ENCODE data around the gene ACP3. TPM values are rescaled to one million over a fixed set of nuclear protein-coding genes. Genes with fewer than 3 reads are reported as not detected.

Gene ACP3
- total and polyA plus RNA-seq, 2 of the 4 experiments (the other 2 are of a cell fraction), result 0.36 to 0.54 TPM

- no peaks in the 10 kb centered on the region for H3K9me3 ChIP-seq (ENCODE audit: control insufficient read depth, insufficient read depth, low read length)
- H3K36me3 ChIP-seq (ENCODE audit: control insufficient read depth, insufficient read depth, low read length), result no peaks in the 10 kb centered on the region
- POLR2A ChIA-PET (ENCODE audit: unreplicated experiment), result no interaction called here
- H3K4me2 ChIP-seq (ENCODE audit: low read depth, low read length), result no peak overlapping the region
- H3K9me1 ChIP-seq (ENCODE audit: insufficient read depth, low read length), result no peaks in the 10 kb centered on the region
- CTCF ChIA-PET, result interaction anchor here (0.9 kb wide), 1 partner anchor 17 kb away, joined by 4 read pairs; no protein-coding TSS in a partner anchor
- no peak overlapping the region for H3K14ac ChIP-seq (replicated peaks; ENCODE audit: low read depth, low read length)
- no peak overlapping the region for H3K18ac ChIP-seq (ENCODE audit: low read depth, low read length)
- no peak overlapping the region for H2AK5ac ChIP-seq (ENCODE audit: low read depth, low read length)
- H2AK9ac ChIP-seq (replicated peaks; ENCODE audit: low read depth, low read length, poor library complexity), result no peak overlapping the region
- no peaks in the 10 kb centered on the region for H3K4me1 ChIP-seq (ENCODE audit: control insufficient read depth, insufficient read depth, low read length)
- H4K8ac ChIP-seq (ENCODE audit: low read depth in 2 of 2, low read length in 2 of 2), result no peak overlapping the region
- no peaks in the 10 kb centered on the region for H4K20me1 ChIP-seq (ENCODE audit: insufficient read depth, low read length)
- no peak overlapping the region for H2BK20ac ChIP-seq (ENCODE audit: low read depth, low read length)
- H3K27ac ChIP-seq (ENCODE audit: insufficient read depth, low read length), result no peak overlapping the region
- no TSS peak for BruUV-seq (replicated peaks)
- dilution Hi-C loops (cut with HindIII; ENCODE audit: low sequenced_read_pairs, unreplicated experiment), result no loop called here
- H4K5ac ChIP-seq (ENCODE audit: low read depth, low read length), result no peak overlapping the region
- H2BK5ac ChIP-seq (ENCODE audit: low read depth, low read length, poor library complexity, severe bottlenecking), result no peak overlapping the region
- no peaks in the 10 kb centered on the region for H3K79me1 ChIP-seq (ENCODE audit: low read depth in 1 of 2, low read length in 2 of 2)
- H3K4ac ChIP-seq (ENCODE audit: low read depth, low read length), result no peak overlapping the region
- no peak overlapping the region for H3K23ac ChIP-seq (ENCODE audit: low read depth, low read length)
- intact Hi-C loops (cut with micrococcal nuclease), result no loop called here
- no peak overlapping the region for H2BK120ac ChIP-seq (ENCODE audit: low read depth, low read length)
- H2BK15ac ChIP-seq (ENCODE audit: low read depth, low read length), result no peak overlapping the region
- no peak overlapping the region for H3K56ac ChIP-seq (ENCODE audit: extremely low read depth, insufficient read depth, low read length)
- ATAC-seq (ENCODE audit: low read depth), result no peak
- H2AFZ ChIP-seq (replicated peaks; ENCODE audit: low read length, poor library complexity), result no peak overlapping the region
- no peak overlapping the region for H3K9ac ChIP-seq (ENCODE audit: low read depth, low read length)
- H4K91ac ChIP-seq (ENCODE audit: insufficient read depth, low read depth, low read length), result no peak overlapping the region
- TF ChIP-seq, protein P1, sequence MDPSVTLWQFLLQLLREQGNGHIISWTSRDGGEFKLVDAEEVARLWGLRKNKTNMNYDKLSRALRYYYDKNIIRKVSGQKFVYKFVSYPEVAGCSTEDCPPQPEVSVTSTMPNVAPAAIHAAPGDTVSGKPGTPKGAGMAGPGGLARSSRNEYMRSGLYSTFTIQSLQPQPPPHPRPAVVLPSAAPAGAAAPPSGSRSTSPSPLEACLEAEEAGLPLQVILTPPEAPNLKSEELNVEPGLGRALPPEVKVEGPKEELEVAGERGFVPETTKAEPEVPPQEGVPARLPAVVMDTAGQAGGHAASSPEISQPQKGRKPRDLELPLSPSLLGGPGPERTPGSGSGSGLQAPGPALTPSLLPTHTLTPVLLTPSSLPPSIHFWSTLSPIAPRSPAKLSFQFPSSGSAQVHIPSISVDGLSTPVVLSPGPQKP (IDR thresholded peaks at IDR 0.05; ENCODE audit: borderline replicate concordance, low read depth, low read length), result no peak
- TF ChIP-seq POLR2A (IDR thresholded peaks at IDR 0.05; ENCODE audit: low read depth, low read length) (no peak), FOS (IDR thresholded peaks at IDR 0.05; ENCODE audit: low read depth, low read length) (no peak), MAZ (IDR thresholded peaks at IDR 0.05; ENCODE audit: borderline replicate concordance, low read depth, low read length) (no peak), MXI1 (IDR thresholded peaks at IDR 0.05; ENCODE audit: borderline replicate concordance, low read depth, low read length) (no peak), MAFK (IDR thresholded peaks at IDR 0.05; ENCODE audit: low read depth, low read length) (no peak), RFX5 (IDR thresholded peaks at IDR 0.05; ENCODE audit: low read depth, low read length) (no peak), CEBPB (IDR thresholded peaks at IDR 0.05; ENCODE audit: low read depth, low read length) (no peak), RAD21 (IDR thresholded peaks at IDR 0.05; ENCODE audit: low read length) (no peak)
- no peak for DNase-seq
- H3K4me3 ChIP-seq (ENCODE audit: insufficient read depth, low read depth, low read length), result no peak overlapping the region
- no peaks in the 10 kb centered on the region; the same call in 1 of the 2 replicates for H3K27me3 ChIP-seq (ENCODE audit: control insufficient read depth, insufficient read depth, low read length)
- in situ Hi-C loops (cut with MboI; ENCODE audit: low sequenced_read_pairs), result no loop called here
These were observed 65.5 kb downstream of the ACP3 start for GRCh38 chr3:132382688-132383194.
